ENCODE data around the gene DGKI.

DGKI gene

GRCh38 chr7:137848095-137848494, 1.3 kb upstream of the DGKI start:
- Histone ChIP-seq H3F3A (ENCODE audit: control insufficient read depth, insufficient read depth) (no peaks in the 10 kb centered on the region), H3K9me2 (replicated peaks; ENCODE audit: control insufficient read depth, low read length) (no peaks in the 10 kb centered on the region), H3K27me3 (ENCODE audit: control insufficient read depth, low read length) (no peaks in the 10 kb centered on the region), H3K4me3 (ENCODE audit: low read length) (no peak overlapping the region), H3K4me2 (ENCODE audit: low read length) (no peak overlapping the region), H3K4me1 (ENCODE audit: control insufficient read depth, low read length) (no peaks in the 10 kb centered on the region), H3K27ac (ENCODE audit: low read depth, low read length) (no peak overlapping the region), H3K36me3 (ENCODE audit: control insufficient read depth, low read length) (no peaks in the 10 kb centered on the region), H4K20me1 (ENCODE audit: control insufficient read depth, insufficient read depth, low read depth, low read length) (no peaks in the 10 kb centered on the region), H3K9me3 (ENCODE audit: control insufficient read depth, insufficient read depth, low read length) (no peaks in the 10 kb centered on the region), H3K79me2 (ENCODE audit: control insufficient read depth, low read length) (no peaks in the 10 kb centered on the region)
- TF ChIP-seq EZH2phosphoT487 (IDR thresholded peaks at IDR 0.05; ENCODE audit: borderline replicate concordance, low read length): no peak
- TF ChIP-seq, protein P1, sequence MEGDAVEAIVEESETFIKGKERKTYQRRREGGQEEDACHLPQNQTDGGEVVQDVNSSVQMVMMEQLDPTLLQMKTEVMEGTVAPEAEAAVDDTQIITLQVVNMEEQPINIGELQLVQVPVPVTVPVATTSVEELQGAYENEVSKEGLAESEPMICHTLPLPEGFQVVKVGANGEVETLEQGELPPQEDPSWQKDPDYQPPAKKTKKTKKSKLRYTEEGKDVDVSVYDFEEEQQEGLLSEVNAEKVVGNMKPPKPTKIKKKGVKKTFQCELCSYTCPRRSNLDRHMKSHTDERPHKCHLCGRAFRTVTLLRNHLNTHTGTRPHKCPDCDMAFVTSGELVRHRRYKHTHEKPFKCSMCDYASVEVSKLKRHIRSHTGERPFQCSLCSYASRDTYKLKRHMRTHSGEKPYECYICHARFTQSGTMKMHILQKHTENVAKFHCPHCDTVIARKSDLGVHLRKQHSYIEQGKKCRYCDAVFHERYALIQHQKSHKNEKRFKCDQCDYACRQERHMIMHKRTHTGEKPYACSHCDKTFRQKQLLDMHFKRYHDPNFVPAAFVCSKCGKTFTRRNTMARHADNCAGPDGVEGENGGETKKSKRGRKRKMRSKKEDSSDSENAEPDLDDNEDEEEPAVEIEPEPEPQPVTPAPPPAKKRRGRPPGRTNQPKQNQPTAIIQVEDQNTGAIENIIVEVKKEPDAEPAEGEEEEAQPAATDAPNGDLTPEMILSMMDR (IDR thresholded peaks at IDR 0.05; ENCODE audit: low read depth, low read length, poor library complexity, severe bottlenecking): no peak

GRCh38 chr7:137847568-137848050, 835 bp upstream of the DGKI start:
- H3F3A ChIP-seq (ENCODE audit: control insufficient read depth, insufficient read depth): no peaks in the 10 kb centered on the region
- no peaks in the 10 kb centered on the region for H4K20me1 ChIP-seq (ENCODE audit: control insufficient read depth, insufficient read depth, low read depth, low read length)
- no peaks in the 10 kb centered on the region for H3K9me2 ChIP-seq (replicated peaks; ENCODE audit: control insufficient read depth, low read length)
- H3K4me3 ChIP-seq (ENCODE audit: low read length): no peak overlapping the region
- TF ChIP-seq, protein P1 (IDR thresholded peaks at IDR 0.05; ENCODE audit: low read depth, low read length, poor library complexity, severe bottlenecking): no peak
- TF ChIP-seq EZH2phosphoT487 (IDR thresholded peaks at IDR 0.05; ENCODE audit: borderline replicate concordance, low read length): no peak
- H3K4me1 ChIP-seq (ENCODE audit: control insufficient read depth, low read length): no peaks in the 10 kb centered on the region
- H3K27ac ChIP-seq (ENCODE audit: low read depth, low read length): no peak overlapping the region
- H3K79me2 ChIP-seq (ENCODE audit: control insufficient read depth, low read length): no peaks in the 10 kb centered on the region
- H3K27me3 ChIP-seq (ENCODE audit: control insufficient read depth, low read length): no peaks in the 10 kb centered on the region
- no peaks in the 10 kb centered on the region for H3K9me3 ChIP-seq (ENCODE audit: control insufficient read depth, insufficient read depth, low read length)
- no peaks in the 10 kb centered on the region for H3K36me3 ChIP-seq (ENCODE audit: control insufficient read depth, low read length)
- no peak overlapping the region for H3K4me2 ChIP-seq (ENCODE audit: low read length)

DNA sequence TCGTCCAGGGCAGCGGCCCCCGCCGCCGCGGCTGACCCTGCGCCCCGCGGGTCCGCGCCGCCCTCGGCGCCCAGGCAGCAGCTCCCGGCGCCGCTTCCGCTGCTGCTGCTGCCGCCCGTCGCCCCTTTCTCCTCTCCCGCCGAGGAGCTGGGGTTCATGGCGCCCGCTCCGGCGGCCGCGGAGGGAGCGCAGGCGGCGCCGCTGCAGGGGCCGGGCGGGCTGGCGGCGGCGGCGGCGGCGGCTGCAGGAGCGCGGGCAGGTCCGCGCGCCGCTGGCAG, 286 bp downstream of the DGKI start:
- TF ChIP-seq EZH2phosphoT487 (IDR thresholded peaks at IDR 0.05; ENCODE audit: borderline replicate concordance, low read length): no peak
- TF ChIP-seq, protein P1 (IDR thresholded peaks at IDR 0.05; ENCODE audit: low read depth, low read length, poor library complexity, severe bottlenecking): no peak
- H3K4me3 ChIP-seq (ENCODE audit: low read length): no peak overlapping the region
- H3F3A ChIP-seq (ENCODE audit: control insufficient read depth, insufficient read depth): no peaks in the 10 kb centered on the region
- H4K20me1 ChIP-seq (ENCODE audit: control insufficient read depth, insufficient read depth, low read depth, low read length): no peaks in the 10 kb centered on the region
- no peaks in the 10 kb centered on the region for H3K9me2 ChIP-seq (replicated peaks; ENCODE audit: control insufficient read depth, low read length)
- no peaks in the 10 kb centered on the region for H3K36me3 ChIP-seq (ENCODE audit: control insufficient read depth, low read length)
- no peak overlapping the region for H3K4me2 ChIP-seq (ENCODE audit: low read length)
- H3K4me1 ChIP-seq (ENCODE audit: control insufficient read depth, low read length): no peaks in the 10 kb centered on the region
- H3K79me2 ChIP-seq (ENCODE audit: control insufficient read depth, low read length): no peaks in the 10 kb centered on the region
- H3K27me3 ChIP-seq (ENCODE audit: control insufficient read depth, low read length): no peaks in the 10 kb centered on the region
- no peaks in the 10 kb centered on the region for H3K9me3 ChIP-seq (ENCODE audit: control insufficient read depth, insufficient read depth, low read length)
- no peak overlapping the region for H3K27ac ChIP-seq (ENCODE audit: low read depth, low read length)
